HUES48 (cell line): Measurements from ENCODE around the gene RASGRF2.
"Not testable (repeated sequence)": the region's sequence is repeated elsewhere in the genome, so short reads cannot be mapped to it uniquely, and the experiment has no call there.

Experiments
- H3K27ac ChIP-seq: one replicate; pipeline ENCODE4 v1.7.0; 2013; ENCODE audit warnings: low read depth, low read length, inconsistent platforms
- H3K27me3 ChIP-seq: 2 replicates; pipeline ENCODE4 v1.6.1; 2013; ENCODE audit warnings: mild to moderate bottlenecking, low read length; ENCODE audit not compliant: control insufficient read depth, insufficient read depth
- H3K36me3 ChIP-seq: 2 replicates; pipeline ENCODE4 v1.6.1; 2013; ENCODE audit warnings: low read length; ENCODE audit not compliant: control insufficient read depth, insufficient read depth
- H3K4me1 ChIP-seq: 2 replicates; pipeline ENCODE4 v1.6.1; 2013; ENCODE audit warnings: mild to moderate bottlenecking, low read length; ENCODE audit not compliant: control insufficient read depth, insufficient read depth
- H3K4me3 ChIP-seq: 2 replicates; pipeline ENCODE4 v1.5.1; 2013; ENCODE audit warnings: mild to moderate bottlenecking, low read depth, low read length
- H3K9ac ChIP-seq: 2 replicates; pipeline ENCODE4 v1.6.1; 2013; ENCODE audit warnings: mild to moderate bottlenecking, low read depth, low read length, moderate library complexity
- H3K9me3 ChIP-seq: 2 replicates; pipeline ENCODE4 v1.6.1; 2013; ENCODE audit warnings: low read length; ENCODE audit not compliant: control insufficient read depth, insufficient read depth

The RASGRF2 gene

DNA sequence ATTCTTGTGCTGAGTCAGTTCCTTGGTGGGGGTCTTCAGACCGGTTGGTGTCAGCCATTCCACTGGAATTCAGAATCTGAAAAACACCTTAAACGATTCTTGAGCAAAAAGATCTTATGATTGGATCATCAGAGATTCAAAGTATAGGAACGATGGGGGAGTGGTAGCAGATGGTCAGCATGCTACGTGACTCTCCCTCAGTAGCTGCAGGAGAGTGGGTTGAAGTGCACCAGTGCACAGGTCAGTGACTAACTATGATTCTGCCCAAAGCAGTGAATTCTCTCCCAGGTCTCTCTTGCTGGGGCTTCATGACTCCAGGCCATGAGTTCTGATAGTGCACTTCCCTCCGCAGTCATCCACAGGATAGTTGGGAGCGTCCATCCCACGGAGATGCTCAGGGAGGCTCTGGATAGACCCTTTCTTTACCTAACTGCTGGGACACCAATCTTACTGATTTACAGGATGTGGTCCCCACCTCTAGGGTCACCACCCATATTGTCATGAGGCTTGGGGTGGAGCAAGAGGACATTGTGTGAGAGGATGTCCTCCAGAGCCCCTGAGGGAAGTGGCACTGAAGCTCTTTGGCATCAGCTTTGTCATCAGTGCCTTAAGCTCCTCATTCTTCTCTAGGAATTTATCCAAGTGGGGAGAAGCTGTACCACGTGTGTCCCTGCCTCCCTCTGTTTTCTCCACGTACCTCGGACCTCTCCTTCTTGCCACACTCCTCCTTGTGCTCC lies 62.0 kb downstream of the RASGRF2 start:
- Histone ChIP-seq H3K4me3 (no peak overlapping the region), H3K36me3 (no peaks in the 10 kb centered on the region), H3K27ac (no peak overlapping the region), H3K27me3 (no peaks in the 10 kb centered on the region), H3K4me1 (no peaks in the 10 kb centered on the region), H3K9ac (no peak overlapping the region), H3K9me3 (no peaks in the 10 kb centered on the region)

- Histone ChIP-seq H3K27ac (no peak overlapping the region), H3K27me3 (no peaks in the 10 kb centered on the region), H3K36me3 (no peaks in the 10 kb centered on the region)
These were observed 62.5 kb downstream of the RASGRF2 start for GRCh38 chr5:81022688-81023084.

GRCh38 chr5:81023261-81023970 lies 63.3 kb downstream of the RASGRF2 start:
- Histone ChIP-seq H3K27ac (no peak overlapping the region), H3K36me3 (no peaks in the 10 kb centered on the region), H3K4me1 (no peaks in the 10 kb centered on the region), H3K27me3 (no peaks in the 10 kb centered on the region), H3K9ac (no peak overlapping the region), H3K9me3 (peaks cover 8% of the 10 kb centered on the region), H3K4me3 (no peak overlapping the region)

More at GRCh38 chr5:81022688-81023084, 62.5 kb downstream of the RASGRF2 start:
- Histone ChIP-seq H3K9me3 (0 out of 2 replicates have a peak, but pooled peaks cover under 1% of the 10 kb centered on the region), H3K4me1 (no peaks in the 10 kb centered on the region), H3K9ac (no peak overlapping the region), H3K4me3 (no peak overlapping the region)

- Histone ChIP-seq H3K9me3 (peaks cover 14% of the 10 kb centered on the region), H3K27me3 (no peaks in the 10 kb centered on the region), H3K27ac (no peak overlapping the region), H3K4me3 (no peak overlapping the region), H3K9ac (no peak overlapping the region), H3K4me1 (no peaks in the 10 kb centered on the region), H3K36me3 (no peaks in the 10 kb centered on the region)
These were observed 67.4 kb downstream of the RASGRF2 start for GRCh38 chr5:81027481-81028058.

- not testable (repeated sequence) for H3K27ac ChIP-seq, H3K27me3 ChIP-seq
These were observed 68.7 kb downstream of the RASGRF2 start for GRCh38 chr5:81028888-81029287.

DNA sequence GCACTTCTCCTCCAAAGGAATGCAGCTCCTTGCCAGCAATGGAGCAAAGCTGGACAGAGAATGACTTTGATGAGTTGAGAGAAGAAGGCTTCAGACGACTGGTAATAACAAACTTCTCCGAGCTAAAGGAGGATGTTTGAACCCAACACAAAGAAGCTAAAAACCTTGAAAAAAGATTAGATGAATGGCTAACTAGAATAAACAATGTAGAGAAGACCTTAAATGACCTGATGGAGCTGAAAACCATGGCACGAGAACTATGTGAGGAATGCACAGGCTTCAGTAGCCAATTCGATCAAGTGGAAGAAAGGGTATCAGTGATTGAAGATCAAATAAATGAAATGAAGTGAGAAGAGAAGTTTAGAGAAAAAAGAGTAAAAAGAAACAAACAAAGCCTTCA lies 69.6 kb downstream of the RASGRF2 start:
- not testable (repeated sequence) for H3K4me3 ChIP-seq, H3K27ac ChIP-seq, H3K36me3 ChIP-seq, H3K4me1 ChIP-seq, H3K9ac ChIP-seq, H3K27me3 ChIP-seq
- peaks cover 14% of the 10 kb centered on the region for H3K9me3 ChIP-seq

More at GRCh38 chr5:81028888-81029287, 68.7 kb downstream of the RASGRF2 start:
- not testable (repeated sequence) for H3K4me3 ChIP-seq, H3K9ac ChIP-seq, H3K4me1 ChIP-seq, H3K36me3 ChIP-seq
- H3K9me3 ChIP-seq = peaks cover 14% of the 10 kb centered on the region

DNA sequence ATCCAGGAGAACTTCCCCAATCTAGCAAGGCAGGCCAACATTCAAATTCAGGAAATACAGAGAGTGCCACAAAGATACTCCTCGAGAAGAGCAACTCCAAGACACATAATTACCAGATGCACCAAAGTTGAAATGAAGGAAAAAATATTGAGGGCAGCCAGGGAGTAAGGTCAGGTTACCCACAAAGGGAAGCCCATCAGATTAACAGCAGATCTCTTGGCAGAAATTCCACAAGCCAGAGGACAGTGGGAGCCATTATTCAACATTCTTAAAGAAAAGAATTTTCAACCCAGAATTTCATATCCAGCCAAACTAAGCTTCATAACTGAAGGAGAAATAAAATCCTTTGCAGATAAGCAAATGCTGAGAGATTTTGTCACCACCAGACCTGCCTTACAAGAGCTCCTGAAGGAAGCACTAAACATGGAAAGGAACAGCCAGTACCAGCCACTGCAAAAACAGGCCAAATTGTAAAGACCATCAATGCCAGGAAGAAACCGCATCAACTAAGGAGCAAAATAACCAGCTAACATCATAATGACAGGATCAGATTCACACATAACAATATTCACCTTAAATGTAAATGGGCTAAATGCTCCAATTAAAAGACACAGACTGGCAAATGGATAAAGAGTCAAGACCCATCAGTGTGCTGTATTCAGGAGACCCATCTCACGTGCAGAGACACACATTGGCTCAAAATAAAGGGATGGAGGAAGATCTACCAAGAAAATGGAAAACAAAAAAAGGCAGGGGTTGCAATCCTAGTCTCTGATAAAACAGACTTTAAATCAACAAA lies 70.3 kb downstream of the RASGRF2 start:
- H3K4me1 ChIP-seq, H3K36me3 ChIP-seq, H3K27ac ChIP-seq, H3K9ac ChIP-seq, H3K4me3 ChIP-seq, H3K27me3 ChIP-seq: not testable (repeated sequence)
- H3K9me3 ChIP-seq = peaks cover 14% of the 10 kb centered on the region

DNA sequence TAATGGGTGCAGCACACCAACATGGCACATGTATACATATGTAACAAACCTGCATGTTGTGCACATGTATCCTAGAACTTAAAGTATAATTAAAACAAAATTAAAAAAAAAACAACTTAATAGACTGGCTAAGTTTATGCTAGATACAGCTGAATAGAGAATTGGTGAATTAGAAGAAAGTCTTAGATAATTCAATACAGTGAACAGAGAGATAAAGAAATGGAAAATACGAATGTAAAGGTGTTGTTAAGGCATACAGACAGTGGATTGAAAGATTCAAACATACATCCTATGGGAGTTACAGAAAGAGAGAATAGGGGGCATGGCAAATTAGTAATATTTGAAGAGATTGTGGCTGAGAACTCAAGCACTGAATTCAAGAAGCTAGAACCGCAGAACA lies 75.4 kb downstream of the RASGRF2 start:
- H3K36me3 ChIP-seq = no peaks in the 10 kb centered on the region
- no peak overlapping the region for H3K27ac ChIP-seq
- H3K9me3 ChIP-seq = no peaks in the 10 kb centered on the region; the same call in 1 of the 2 replicates
- no peaks in the 10 kb centered on the region for H3K27me3 ChIP-seq
- no peak overlapping the region for H3K9ac ChIP-seq
- 0 out of 2 replicates have a peak, but pooled peaks cover 3% of the 10 kb centered on the region for H3K4me1 ChIP-seq
- H3K4me3 ChIP-seq = no peak overlapping the region

- Histone ChIP-seq H3K27ac (no peak overlapping the region), H3K36me3 (no peaks in the 10 kb centered on the region), H3K9me3 (no peaks in the 10 kb centered on the region; the same call in 1 of the 2 replicates), H3K4me3 (no peak overlapping the region), H3K9ac (no peak overlapping the region), H3K27me3 (no peaks in the 10 kb centered on the region), H3K4me1 (0 out of 2 replicates have a peak, but pooled peaks cover 3% of the 10 kb centered on the region)
These were observed 78.3 kb downstream of the RASGRF2 start for GRCh38 chr5:81038495-81038894.

GRCh38 chr5:81044868-81045267 lies 84.7 kb downstream of the RASGRF2 start:
- Histone ChIP-seq H3K9ac (no peak overlapping the region), H3K27ac (no peak overlapping the region)

More at GRCh38 chr5:81044868-81045267, 84.7 kb downstream of the RASGRF2 start:
- Histone ChIP-seq H3K9me3 (no peaks in the 10 kb centered on the region), H3K4me3 (no peak overlapping the region), H3K36me3 (no peaks in the 10 kb centered on the region), H3K27me3 (no peaks in the 10 kb centered on the region), H3K4me1 (no peaks in the 10 kb centered on the region)
